Measurements from ENCODE around the gene F2RL2.

- peak; percentile 41 to 62 (median 56) for TF ChIP-seq CTCF (IDR thresholded peaks at IDR 0.05)
- no peak for TF ChIP-seq POLR2A (IDR thresholded peaks at IDR 0.05)
Measured at GRCh38 chr5:76583163-76584047, 39.8 kb downstream of the F2RL2 start.
